Testis (tissue), 3 donors: Measurements from ENCODE around the gene ZMIZ2. TPM values are rescaled to one million over a fixed set of nuclear protein-coding genes. Genes with fewer than 3 reads are reported as not detected.

Source experiments
- DNase-seq: peaks from one replicate; pipeline ENCODE4 v3.0.0-alpha.2; 2019
- H3K27ac ChIP-seq, 2 donors: fragments of 200-600 bp; sonication (generic); one replicate each; pipeline ENCODE4 v1.5.1; 2019
- H3K27me3 ChIP-seq: fragments of 200-600 bp; sonication (generic); one replicate; pipeline ENCODE4 v1.5.1; 2019
- H3K36me3 ChIP-seq: fragments of 200-600 bp; sonication (generic); one replicate; pipeline ENCODE4 v1.5.1; 2017; ENCODE audit warnings: low read depth; ENCODE audit errors: missing control alignments
- H3K4me1 ChIP-seq: fragments of 200-600 bp; sonication (generic); one replicate; pipeline ENCODE4 v1.5.1; 2019
- H3K4me3 ChIP-seq, 2 donors: fragments of 200-600 bp; sonication (generic); one replicate each; pipeline ENCODE4 v1.5.1; 2017 to 2019
- H3K9me3 ChIP-seq: fragments of 200-600 bp; sonication (generic); one replicate; pipeline ENCODE4 v1.5.1; 2017
- POLR2A ChIP-seq: fragments of 450-650 bp; IDR thresholded peaks from one replicate; pipeline ENCODE4 v1.6.1; 2017; ENCODE audit warnings: antibody characterized with exemption, mild to moderate bottlenecking, moderate library complexity
- WGBS, 2 donors: methylation state at CpG; one replicate each; pipeline ENCODE4 v1.1.5; 2018; 5-methylcytosine and 5-hydroxymethylcytosine counted together
- intact Hi-C: fragments of 100-400 bp; cut with DNase I; formaldehyde crosslinking; loops from one replicate; pipeline ENCODE4 v1.15.1; 2023; ENCODE audit warnings: low total_unique reads
- polyA plus RNA-seq: library from polyadenylated mRNA; stranded (reverse); fragments of 350-450 nt; fragmentation: Illumina TruSeq; extraction: RNeasy Lipid Tissue Mini Kit (QIAGEN cat#74804); gene quantifications from one replicate; pipeline ENCODE4 v1.2.3, GENCODE V29; 2014; ENCODE audit warnings: low read depth, low replicate concordance; ENCODE audit not compliant: insufficient read depth
- total RNA-seq, 2 donors: library from RNA; depleted of rRNA; stranded (reverse); fragments of >200 nt; gene quantifications; one replicate each; pipeline ENCODE4 v1.2.3, GENCODE V29; 2016
- TF ChIP-seq, protein P1 (sequence below), 3 experiments: fragments of 450-650 bp in 2 of 3; fragments of 200-600 bp in 1 of 3; sonication (generic) in 1 of 3; IDR thresholded peaks; one replicate each; pipeline ENCODE4 v1.5.1; 2016 to 2019; ENCODE audit warnings: antibody characterized with exemption in 3 of 3, mild to moderate bottlenecking in 2 of 3, moderate library complexity in 1 of 3

ZMIZ2 gene
- total and polyA plus RNA-seq, 3 donors from 2014 or later: 47.9 to 86.6 (median 85.9) TPM

DNA sequence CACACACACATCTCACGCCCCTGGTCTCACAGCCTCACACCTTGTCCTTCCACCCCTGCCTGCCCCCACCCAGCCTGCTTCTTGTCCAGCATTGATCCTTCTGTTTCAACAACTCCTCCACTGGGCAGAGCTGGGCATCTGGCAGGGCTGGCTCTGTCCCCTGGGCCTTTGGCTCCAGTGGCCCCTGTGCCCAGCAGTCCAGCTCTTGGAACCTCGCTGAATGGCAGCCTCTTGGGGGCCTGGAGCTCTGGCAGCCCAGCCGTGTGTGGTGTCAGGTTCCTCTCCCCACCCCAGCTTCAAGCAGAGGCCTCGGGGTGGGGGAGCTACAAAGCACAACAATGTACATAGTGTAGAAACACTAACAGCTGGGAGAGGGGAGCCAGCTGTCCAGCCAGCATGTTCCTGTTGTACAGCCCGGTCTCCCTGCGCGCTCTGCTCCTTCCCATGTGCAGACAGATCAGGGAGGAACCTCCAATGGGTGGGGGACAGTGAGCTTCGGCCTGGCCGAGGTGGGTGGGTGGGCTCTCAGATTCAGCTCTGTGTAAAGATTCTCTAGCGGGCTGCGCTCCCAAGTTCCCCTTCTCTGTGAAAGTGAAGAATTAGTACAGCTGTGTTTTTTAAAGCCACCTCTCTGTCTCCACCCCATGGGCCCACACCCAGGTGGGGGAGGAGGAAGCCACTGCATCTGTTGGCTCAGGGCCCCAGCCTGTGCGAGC is 19.4 kb downstream of the ZMIZ2 start:
- Histone ChIP-seq H3K9me3 (no peaks in the 10 kb centered on the region), H3K27me3 (no peaks in the 10 kb centered on the region), H3K27ac (peak overlapping the region; percentile 49 to 77), H3K4me3 (no peak overlapping the region), H3K36me3 (no peaks in the 10 kb centered on the region), H3K4me1 (peaks cover 33% of the 10 kb centered on the region)
- TF ChIP-seq POLR2A: no peak
- TF ChIP-seq, protein P1, sequence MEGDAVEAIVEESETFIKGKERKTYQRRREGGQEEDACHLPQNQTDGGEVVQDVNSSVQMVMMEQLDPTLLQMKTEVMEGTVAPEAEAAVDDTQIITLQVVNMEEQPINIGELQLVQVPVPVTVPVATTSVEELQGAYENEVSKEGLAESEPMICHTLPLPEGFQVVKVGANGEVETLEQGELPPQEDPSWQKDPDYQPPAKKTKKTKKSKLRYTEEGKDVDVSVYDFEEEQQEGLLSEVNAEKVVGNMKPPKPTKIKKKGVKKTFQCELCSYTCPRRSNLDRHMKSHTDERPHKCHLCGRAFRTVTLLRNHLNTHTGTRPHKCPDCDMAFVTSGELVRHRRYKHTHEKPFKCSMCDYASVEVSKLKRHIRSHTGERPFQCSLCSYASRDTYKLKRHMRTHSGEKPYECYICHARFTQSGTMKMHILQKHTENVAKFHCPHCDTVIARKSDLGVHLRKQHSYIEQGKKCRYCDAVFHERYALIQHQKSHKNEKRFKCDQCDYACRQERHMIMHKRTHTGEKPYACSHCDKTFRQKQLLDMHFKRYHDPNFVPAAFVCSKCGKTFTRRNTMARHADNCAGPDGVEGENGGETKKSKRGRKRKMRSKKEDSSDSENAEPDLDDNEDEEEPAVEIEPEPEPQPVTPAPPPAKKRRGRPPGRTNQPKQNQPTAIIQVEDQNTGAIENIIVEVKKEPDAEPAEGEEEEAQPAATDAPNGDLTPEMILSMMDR (IDR thresholded peaks at IDR 0.05): no peak
- 37 to 39% methylated on average over 5 to 12 of the region's 12 CpGs for WGBS, 2 donors
- DNase-seq: peak; percentile 75
- intact Hi-C loops: no loop called here

- WGBS, 2 donors: 50 to 79% methylated on average over 4 to 11 of the region's 11 CpGs
- Histone ChIP-seq H3K36me3 (no peaks in the 10 kb centered on the region), H3K27ac (peak overlapping the region; percentile 49 to 77), H3K9me3 (no peaks in the 10 kb centered on the region), H3K27me3 (no peaks in the 10 kb centered on the region), H3K4me3 (no peak overlapping the region), H3K4me1 (peaks cover 33% of the 10 kb centered on the region)
- intact Hi-C loops: no loop called here
- no peak for DNase-seq
- TF ChIP-seq, protein P1 (IDR thresholded peaks at IDR 0.05): no peak
- TF ChIP-seq POLR2A: no peak
These were observed 20.2 kb downstream of the ZMIZ2 start for GRCh38 chr7:44768628-44769371.

DNA sequence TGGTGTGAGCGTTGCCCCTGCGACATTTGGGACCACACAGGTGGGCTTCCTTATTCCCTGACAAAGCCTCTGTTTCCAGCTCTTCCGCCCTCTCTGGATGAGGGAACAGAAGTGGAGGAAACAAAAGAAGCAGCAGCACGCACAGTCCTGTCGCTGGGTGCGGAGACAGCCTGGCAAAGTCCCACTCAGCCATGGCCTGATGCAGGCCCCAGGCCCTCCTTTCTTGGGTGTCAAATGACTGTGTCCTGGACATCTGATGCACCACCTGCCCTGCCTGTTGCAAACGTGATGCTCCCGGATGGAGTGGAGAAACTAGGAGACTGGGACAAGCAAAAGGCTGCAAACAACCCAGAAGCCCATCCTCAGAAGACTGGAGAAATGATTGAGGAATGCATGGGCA is 20.7 kb downstream of the ZMIZ2 start:
- intact Hi-C loops: no loop called here
- TF ChIP-seq POLR2A: no peak
- TF ChIP-seq, protein P1 (IDR thresholded peaks at IDR 0.05): no peak
- 70 to 74% methylated on average over 8 of the region's 8 CpGs for WGBS, 2 donors
- peaks cover 33% of the 10 kb centered on the region for H3K4me1 ChIP-seq
- no peaks in the 10 kb centered on the region for H3K9me3 ChIP-seq
- DNase-seq: no peak
- H3K27ac ChIP-seq: peak overlapping the region; percentile 49 to 77
- H3K36me3 ChIP-seq: no peaks in the 10 kb centered on the region
- no peaks in the 10 kb centered on the region for H3K27me3 ChIP-seq
- H3K4me3 ChIP-seq: no peak overlapping the region

DNA sequence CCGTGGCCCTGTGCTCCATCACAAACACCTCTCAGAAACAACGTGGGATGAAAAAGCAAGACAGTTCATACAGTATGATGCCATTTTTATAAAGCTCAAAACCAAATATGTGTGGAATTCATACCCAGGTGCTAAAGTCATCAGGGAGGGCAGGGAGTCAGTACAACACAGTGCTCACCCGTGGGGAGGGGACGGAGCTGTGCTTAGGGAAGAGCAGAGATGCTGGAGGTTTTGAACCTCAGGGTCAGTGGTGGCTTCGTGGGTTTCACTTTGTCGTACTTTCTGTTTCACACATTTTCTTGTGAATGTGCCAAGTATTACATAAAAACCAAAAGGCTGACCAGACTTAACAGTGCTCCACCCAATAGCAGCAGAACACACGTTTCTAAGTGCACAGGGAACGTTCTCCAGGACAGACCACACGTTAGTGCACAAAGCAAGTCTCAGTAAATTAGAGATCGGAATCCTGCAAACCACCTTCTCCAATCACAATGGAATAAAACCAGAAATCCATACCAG is 21.2 kb downstream of the ZMIZ2 start:
- Histone ChIP-seq H3K36me3 (no peaks in the 10 kb centered on the region), H3K9me3 (no peaks in the 10 kb centered on the region), H3K4me3 (no peak overlapping the region), H3K27me3 (no peaks in the 10 kb centered on the region), H3K4me1 (peaks cover 33% of the 10 kb centered on the region), H3K27ac (peak overlapping the region in 1 of 2 donors; percentile 77)
- no peak for TF ChIP-seq POLR2A
- TF ChIP-seq, protein P1 (IDR thresholded peaks at IDR 0.05): no peak
- DNase-seq: no peak
- intact Hi-C loops: no loop called here
- WGBS, 2 donors: 32 to 34% methylated on average over 10 of the region's 10 CpGs
